ENCODE results near the gene LINGO1. TPM values are rescaled to one million over a fixed set of nuclear protein-coding genes. Genes with fewer than 3 reads are reported as not detected.

The LINGO1 gene
- total RNA-seq, 1 donor from 2014 or later, result not detected

DNA sequence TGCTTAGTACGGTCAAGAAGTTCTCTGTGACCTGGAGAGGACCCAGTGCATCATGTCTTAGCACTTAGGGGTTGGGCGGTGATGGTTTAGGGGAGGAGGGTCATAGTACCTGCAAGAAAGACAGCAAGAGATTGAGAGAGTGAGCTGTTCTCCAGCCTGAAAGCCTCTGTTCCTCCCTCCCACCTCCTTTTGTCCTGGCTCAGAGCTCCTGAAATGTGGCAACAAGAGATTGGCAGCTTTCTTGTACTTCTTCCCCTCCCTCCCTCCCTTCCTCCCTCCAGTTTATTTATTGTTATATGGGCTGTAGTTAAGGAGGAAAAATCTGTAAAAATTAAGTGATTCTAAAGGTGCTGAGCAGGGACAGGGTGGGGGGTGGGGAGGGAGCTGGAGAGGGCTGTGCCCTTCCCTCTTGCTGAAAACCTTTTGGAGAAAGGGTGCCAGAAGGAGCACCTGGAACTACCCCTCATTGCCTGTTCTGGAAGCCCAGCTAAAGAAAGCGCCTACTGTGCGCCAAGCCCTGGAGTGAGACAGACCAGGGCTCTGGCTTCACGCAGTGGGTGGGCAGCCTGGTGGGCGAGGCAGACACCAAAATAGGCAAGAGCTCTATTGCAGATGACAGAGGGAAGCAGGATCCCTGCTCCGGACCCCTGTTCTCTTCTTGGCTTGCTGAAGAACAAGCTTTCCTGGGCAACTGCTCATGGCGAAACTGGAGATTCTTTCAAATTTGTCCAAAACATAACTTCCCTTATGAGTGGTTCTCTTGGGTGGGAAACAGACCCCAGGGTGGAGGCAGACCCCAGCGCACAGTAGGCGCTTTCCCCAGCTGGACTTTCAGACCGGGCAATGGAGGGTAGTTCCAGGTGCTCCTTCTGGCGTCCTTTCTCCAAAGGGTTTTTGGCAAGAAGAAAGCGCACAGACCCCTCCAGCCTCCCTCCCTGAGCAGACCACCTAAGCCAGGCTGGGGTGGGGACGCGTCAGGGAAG lies 35.6 kb downstream of the LINGO1 start:
- intact Hi-C loops (cut with micrococcal nuclease), result no loop called here

- intact Hi-C loops (cut with micrococcal nuclease), result no loop called here
These were observed 37.5 kb downstream of the LINGO1 start for GRCh38 chr15:77595231-77595630.

DNA sequence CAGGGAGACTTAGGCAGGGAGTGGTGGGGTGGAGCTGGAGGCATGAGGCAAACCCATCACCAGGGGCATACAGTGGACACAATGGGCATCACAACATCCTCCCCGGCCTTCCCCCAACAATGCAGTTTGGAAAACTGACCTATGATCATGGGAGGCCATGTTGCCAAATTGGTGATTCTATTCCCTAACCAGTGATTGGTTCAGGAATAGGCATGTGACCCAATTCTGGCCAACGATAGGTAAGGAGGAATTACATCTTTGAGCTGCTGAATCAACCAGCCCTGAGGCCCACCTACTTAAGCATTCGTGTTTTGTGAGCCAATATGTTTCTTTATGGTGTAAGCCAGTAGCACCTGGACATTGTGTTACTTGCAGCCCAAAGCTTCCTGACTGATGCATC lies 40.0 kb downstream of the LINGO1 start:
- intact Hi-C loops (cut with micrococcal nuclease), result no loop called here

DNA sequence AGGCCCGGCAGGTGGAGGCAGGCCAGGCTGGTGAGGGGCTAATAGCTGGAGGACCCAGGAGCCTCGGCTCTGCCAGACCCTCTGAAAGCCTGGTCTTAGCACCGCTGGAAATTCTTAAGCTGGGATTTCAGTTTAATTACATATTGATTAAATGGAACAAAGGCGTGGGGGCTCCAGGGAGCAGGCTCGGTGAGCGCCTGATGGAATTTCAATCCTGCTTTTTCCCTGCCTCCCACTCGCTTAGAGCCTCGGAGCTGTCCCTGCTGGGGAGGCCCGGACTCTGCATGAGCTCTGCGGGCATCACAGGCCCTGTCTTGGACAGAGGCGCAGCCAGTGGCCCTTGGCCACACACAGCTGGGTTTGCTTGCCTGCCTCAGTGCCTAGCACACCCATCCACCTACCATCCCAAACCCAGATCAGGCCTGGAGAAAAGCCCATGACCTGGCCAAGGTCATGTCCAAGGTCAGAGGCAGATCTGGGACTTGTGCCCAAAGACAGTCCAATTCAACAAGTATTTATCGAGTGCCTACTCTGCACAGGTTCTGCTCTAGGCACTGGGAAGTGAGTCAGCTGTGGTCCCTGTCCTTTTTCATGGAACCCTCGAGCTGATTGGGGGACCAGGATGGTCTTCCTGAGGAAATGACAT lies 40.6 kb downstream of the LINGO1 start:
- intact Hi-C loops (cut with micrococcal nuclease), result no loop called here

DNA sequence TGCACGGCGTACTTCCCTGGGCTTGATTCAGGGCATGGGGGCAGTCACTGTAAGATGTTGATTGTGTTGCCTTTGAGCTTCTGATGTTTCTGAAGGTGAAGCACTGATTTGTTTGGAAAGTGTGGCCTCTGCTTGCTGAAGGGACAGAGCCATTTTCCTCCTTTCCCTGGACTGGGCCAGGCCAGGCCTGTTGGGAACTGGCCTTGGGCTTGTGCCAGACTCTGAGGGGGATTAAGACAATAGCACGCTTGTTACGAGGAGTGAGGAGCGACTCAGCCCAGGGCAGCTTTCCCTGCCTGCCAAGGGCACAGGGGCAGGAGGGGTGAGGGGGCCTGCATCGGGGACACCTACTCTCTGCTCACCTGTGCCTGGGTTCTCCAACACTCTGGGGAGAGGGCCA lies 42.9 kb downstream of the LINGO1 start:
- intact Hi-C loops (cut with micrococcal nuclease), result no loop called here

DNA sequence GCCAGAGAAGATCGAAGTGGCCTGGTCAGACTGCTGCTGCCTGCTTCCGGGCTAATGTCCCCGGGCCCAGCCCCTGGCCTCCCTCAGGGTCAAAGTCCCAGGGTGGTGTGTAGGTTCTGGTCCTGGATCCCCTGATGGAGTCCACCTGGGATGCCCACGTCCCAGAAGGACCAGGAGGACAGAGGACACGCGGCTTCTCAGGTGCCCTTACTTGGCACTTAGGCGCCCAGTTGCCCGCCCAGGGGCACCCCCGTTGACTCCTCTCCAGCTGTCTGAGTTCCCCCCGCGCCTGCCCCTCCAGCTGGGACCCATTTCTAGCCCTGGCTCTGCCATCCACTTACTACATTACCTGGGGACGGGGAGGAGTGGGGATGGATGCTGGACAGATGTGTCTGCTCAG lies 44.6 kb downstream of the LINGO1 start:
- intact Hi-C loops (cut with micrococcal nuclease), result no loop called here

DNA sequence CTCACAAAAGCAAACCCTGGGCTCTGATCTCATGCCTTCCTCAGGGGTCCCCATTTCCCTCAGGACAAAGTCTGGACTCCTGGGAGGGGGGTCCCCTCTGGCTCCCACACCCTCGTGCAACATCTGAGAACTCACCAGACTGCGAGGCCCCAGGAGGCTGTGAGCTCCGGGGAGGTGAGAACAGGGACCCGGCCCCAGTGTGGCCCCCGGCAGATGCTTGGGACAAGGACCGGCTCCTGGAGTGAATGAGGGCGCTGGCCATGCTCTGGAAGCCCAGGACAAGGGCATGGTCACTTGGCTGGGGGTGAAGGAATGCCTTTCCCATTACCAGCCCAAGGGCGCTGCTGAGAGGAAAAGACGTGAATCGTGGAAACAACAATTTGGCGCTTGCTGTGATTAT lies 48.0 kb downstream of the LINGO1 start:
- intact Hi-C loops (cut with micrococcal nuclease), result no loop called here

DNA sequence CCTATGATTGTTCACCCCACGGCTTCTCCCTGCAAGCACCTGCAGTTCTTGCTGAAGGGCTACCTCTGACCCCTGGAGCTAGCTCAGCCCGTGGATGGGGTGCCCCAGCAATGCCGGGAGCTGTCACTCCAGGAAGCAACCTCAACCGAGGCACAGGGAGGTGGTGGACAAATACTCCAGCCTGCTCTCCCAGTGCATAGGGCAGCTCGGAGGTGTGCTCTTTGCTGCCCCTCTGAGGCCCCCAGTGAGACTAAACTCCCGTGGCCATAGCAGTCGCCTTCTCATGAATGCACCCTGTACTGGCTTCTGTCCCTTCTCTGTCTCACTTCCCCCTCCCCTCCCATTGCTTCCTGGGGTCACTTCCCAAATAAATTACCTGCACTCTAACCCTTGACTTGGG lies 48.5 kb downstream of the LINGO1 start:
- intact Hi-C loops (cut with micrococcal nuclease), result no loop called here

- intact Hi-C loops (cut with micrococcal nuclease), result no loop called here
These were observed 49.9 kb downstream of the LINGO1 start for GRCh38 chr15:77582763-77583162.

DNA sequence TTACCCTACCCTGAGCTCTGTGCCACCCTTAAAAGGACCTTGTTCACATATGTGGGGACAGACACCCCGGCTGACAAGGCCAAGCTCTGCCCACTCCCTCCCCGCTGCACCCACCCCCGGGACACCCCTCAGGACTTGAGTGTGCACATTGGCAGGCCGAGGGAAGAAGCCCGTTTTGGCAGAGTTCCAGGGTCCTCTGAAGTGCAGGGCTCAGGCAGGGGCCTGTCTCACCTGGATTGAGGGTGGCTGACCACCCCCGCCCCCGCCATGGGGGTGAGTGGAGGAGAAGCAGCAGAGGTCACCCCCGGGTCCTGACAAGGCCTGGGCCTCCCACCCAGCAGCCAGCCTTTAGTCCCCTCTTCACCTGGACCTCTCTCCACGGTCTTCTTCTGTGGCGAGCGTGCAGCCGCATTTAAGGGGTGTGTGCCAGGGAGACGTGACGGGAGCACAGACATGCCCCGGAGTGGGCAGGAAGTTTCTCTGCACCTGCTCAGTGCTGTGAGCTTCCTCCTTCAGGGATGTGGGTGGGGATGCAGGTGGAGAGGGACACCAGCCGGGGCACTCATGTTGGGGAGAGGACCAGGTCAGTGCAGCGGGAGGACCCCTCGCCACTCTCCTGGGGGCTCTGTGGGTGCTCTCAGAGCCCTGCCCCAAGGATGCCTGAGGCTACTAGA lies 50.7 kb downstream of the LINGO1 start:
- intact Hi-C loops (cut with micrococcal nuclease), result no loop called here

DNA sequence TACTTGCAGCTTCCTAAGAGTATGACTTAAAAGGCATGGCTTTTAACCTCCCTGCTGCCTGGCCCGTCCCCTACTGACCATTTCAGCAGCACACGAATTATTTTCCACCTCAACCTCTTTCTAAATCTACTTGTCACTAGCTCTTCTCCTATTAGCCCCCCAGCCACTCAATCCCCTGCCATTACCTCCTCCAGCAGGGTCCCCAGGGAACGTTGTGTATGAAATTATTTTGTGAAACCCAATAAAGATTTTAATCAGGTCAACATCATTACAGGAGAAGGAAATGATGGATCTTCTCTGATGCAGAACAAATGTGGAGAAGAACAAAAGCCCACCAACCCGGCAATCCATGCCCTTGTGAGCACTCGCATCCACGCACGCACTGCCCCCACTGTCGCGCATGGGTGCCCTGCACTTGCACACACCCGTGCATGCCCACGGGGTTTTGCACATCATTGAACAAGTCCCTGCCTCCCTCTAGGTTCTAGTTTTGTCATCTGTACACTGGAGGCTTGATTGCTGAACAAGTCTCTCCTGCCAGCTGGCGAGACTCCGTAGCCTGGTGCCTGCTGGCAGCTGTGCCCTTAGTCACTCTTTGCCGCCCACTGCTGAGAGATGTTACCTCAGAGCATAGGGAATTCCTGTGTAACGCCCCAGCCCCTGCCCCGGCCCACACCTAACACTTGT lies 51.6 kb downstream of the LINGO1 start:
- intact Hi-C loops (cut with micrococcal nuclease), result no loop called here

- intact Hi-C loops (cut with micrococcal nuclease), result no loop called here
These were observed 53.1 kb downstream of the LINGO1 start for GRCh38 chr15:77579498-77580188.

GRCh38 chr15:77578641-77579372 lies 53.9 kb downstream of the LINGO1 start:
- intact Hi-C loops (cut with micrococcal nuclease), result no loop called here

GRCh38 chr15:77577366-77577950 lies 55.3 kb downstream of the LINGO1 start:
- intact Hi-C loops (cut with micrococcal nuclease), result no loop called here

DNA sequence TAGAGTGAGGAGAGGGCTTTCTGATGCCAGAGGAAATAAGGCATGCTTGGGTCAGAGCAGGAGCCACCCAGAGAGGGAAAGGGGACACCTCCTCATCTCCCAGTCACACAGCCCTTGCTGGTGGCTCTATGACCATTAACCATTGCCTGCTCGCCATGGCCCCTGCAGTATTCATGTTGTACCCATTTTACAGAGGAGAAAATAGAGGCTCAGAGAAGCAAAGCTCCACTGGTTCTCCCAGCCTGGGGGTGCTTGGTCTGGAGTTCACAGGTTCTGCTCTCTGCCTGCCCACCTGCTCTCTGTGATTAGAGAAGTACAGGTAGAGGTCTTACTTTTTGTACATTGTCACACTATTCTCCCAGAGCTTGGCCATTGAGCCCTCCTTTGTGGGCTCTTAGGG lies 56.2 kb downstream of the LINGO1 start:
- intact Hi-C loops (cut with micrococcal nuclease), result no loop called here

DNA sequence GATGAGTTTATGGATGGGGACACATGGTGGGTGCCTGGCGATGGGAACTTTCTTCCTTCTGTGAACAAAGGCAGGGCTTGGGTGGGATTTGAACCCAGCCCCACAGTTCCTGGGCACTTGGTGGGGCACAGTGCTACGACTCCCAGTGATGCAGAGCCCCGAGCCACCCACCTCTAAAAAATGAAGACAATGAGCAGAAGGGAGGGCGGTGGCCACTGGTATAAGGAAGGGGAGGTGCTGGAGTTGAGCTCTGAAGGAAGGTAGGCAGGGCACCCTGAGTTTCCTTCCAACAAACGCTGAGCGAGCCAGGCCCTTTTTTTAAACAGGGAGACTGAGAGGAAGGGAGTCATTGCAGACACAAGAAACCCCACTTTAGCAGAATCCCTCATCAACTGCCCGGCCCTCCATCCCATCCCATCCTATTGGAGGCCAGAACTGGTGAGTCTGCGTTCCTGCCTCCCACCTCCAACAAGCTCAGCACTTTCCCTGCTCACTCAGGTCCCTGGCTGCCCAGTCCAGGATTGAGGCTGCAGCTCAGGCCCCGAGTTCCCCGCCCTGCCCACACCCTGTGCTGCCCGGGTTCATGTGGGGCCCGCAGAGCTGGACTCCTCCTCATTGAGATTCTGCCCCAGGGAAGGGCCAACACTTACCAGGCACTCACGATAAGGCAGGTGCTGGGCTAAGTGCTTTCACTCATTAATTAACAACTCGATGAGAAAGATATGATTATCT lies 57.3 kb downstream of the LINGO1 start:
- intact Hi-C loops (cut with micrococcal nuclease), result no loop called here

DNA sequence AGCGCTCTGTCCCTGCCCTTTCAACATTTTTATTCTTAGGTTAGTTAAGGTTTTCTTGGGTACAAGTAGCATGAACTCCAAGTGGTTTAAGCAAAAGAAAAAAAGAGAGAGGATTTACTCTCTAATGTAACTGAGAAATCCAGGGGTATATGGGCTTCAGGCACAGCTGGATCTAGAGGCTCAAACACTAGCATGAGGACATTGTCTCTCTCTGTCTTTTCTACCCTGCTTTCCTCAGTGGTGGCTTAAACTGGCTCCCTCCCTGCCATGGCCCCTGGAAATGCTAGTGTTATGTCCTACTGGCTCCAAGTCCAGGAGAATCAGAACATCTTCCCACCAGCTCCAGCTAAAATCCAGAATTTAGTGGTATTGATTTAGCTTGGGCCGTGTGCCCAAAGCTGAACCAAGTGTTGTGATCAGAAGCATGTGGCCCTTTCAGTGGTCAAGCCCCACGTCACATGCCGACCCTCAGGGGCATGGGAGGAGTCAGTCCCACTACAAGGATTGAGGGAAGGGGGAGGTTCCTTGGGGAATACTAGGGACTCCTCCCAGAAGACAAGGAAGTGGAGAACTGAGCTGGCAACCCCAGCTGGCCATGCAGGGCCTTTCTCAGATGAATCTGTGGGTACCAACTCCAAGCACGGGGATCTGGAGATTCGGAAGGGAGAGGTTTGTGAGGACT lies 58.0 kb downstream of the LINGO1 start:
- intact Hi-C loops (cut with micrococcal nuclease), result no loop called here

DNA sequence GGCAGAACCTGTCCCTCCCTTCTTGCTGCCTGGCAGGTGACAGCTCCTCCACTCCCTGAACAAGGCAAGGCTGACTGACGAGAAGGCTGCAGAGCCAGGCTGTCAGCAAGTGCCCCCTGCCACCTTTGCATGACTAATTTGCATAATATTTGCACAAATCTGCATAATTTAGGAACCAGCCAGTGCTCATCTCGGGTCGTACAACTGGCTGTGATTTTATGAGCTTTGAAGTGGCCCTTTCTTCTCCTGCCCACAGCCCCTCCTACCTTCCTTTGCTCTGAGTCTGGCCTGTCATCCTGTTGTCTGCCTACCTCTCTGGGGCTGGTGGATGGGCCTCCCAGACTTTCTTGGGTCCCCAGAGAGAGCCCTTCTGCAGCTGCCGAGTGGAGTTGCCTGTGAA lies 58.9 kb downstream of the LINGO1 start:
- intact Hi-C loops (cut with micrococcal nuclease), result no loop called here

- intact Hi-C loops (cut with micrococcal nuclease), result no loop called here
These were observed 60.5 kb downstream of the LINGO1 start for GRCh38 chr15:77572186-77572585.

Measured in T-helper 1 cell treated with Interleukin-12 subunit alpha and Interleukin-12 subunit beta and Interleukin-4 antibody, amounts not matched to agents 30 ng/mL and 1 ng/mL, for 36 hours (primary cell).